GM23338 (cell line): ENCODE results near the gene EYA2. TPM values are rescaled to one million over a fixed set of nuclear protein-coding genes. Genes with fewer than 3 reads are reported as not detected.

Experiments
- EZH2 ChIP-seq: fragments of 200-600 bp; sonication (generic); IDR thresholded peaks from one replicate; pipeline ENCODE4 v1.8.0; 2017; ENCODE audit warnings: antibody characterized with exemption, mild to moderate bottlenecking, low read depth; ENCODE audit not compliant: unreplicated experiment
- EZH2phosphoT487 ChIP-seq: fragments of 200-600 bp; sonication (generic); IDR thresholded peaks from one replicate; pipeline ENCODE4 v1.8.1; 2018; ENCODE audit warnings: antibody characterized with exemption; ENCODE audit not compliant: unreplicated experiment
- JUNB ChIP-seq: IDR thresholded peaks from one replicate; pipeline ENCODE4 v1.6.1; 2016; ENCODE audit warnings: antibody characterized with exemption; ENCODE audit not compliant: unreplicated experiment
- NANOG ChIP-seq: IDR thresholded peaks from 2 replicates; pipeline ENCODE4 v1.6.1; 2016; ENCODE audit warnings: antibody characterized with exemption, borderline replicate concordance
- POLR2AphosphoS5 ChIP-seq: IDR thresholded peaks from 2 replicates; pipeline ENCODE4 v1.6.1; 2016; ENCODE audit warnings: antibody characterized with exemption, low read depth
- ZNF114 ChIP-seq: fragments of 250-450 bp; sonication (Bioruptor Pico); IDR thresholded peaks from 2 replicates; pipeline ENCODE4 v1.5.0; 2020; ENCODE audit warnings: mild to moderate bottlenecking, moderate library complexity
- ZNF331 ChIP-seq: fragments of 250-450 bp; sonication (Bioruptor Pico); IDR thresholded peaks from 2 replicates; pipeline ENCODE4 v1.5.0; 2020; ENCODE audit warnings: low read depth, mild to moderate bottlenecking, moderate library complexity
- polyA plus RNA-seq: library from polyadenylated mRNA; unstranded; fragments of >200 nt; fragmentation: Nextera tagmentation; extraction: Ambion mirVana; gene quantifications from 2 replicates; pipeline ENCODE4 v1.2.1, GENCODE V29; 2016
- total RNA-seq: library from RNA; depleted of rRNA; stranded (reverse); fragments of >200 nt; shearing (Covaris generic); gene quantifications from 2 replicates; pipeline ENCODE4 v1.2.3, GENCODE V29; 2014
- TF ChIP-seq, protein P1 (sequence below): fragments of 250-450 bp; sonication (Bioruptor Pico); IDR thresholded peaks from 2 replicates; pipeline ENCODE4 v1.5.0; 2020; ENCODE audit warnings: mild to moderate bottlenecking, moderate library complexity
- TF ChIP-seq, protein P2 (sequence below): IDR thresholded peaks from one replicate; pipeline ENCODE4 v1.6.1; 2018; ENCODE audit warnings: antibody characterized with exemption; ENCODE audit not compliant: unreplicated experiment

EYA2 gene
- total and polyA plus RNA-seq, 2 experiments from 2014 or later, result 0.50 to 0.56 TPM

DNA sequence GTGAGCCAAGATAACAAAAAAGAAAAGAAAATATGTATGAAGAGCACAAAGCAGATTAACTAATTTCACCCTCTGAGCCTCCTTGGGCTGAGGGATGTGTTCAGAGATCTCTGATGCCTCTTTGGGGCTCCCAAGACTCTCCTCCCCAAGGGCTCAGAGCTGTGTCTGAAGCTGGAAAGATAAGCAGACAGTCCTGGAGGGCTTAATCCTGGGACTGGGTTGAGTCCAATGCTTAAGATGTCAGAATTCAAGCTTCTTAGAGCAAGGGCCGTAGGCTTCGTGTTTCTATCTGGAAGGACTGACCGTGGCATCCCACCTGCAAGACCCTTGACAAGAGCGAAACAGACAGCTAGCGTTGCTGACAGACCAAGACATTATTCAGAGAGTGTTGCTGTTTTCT lies 232.9 kb downstream of the EYA2 start (continued):
- TF ChIP-seq, protein P1, sequence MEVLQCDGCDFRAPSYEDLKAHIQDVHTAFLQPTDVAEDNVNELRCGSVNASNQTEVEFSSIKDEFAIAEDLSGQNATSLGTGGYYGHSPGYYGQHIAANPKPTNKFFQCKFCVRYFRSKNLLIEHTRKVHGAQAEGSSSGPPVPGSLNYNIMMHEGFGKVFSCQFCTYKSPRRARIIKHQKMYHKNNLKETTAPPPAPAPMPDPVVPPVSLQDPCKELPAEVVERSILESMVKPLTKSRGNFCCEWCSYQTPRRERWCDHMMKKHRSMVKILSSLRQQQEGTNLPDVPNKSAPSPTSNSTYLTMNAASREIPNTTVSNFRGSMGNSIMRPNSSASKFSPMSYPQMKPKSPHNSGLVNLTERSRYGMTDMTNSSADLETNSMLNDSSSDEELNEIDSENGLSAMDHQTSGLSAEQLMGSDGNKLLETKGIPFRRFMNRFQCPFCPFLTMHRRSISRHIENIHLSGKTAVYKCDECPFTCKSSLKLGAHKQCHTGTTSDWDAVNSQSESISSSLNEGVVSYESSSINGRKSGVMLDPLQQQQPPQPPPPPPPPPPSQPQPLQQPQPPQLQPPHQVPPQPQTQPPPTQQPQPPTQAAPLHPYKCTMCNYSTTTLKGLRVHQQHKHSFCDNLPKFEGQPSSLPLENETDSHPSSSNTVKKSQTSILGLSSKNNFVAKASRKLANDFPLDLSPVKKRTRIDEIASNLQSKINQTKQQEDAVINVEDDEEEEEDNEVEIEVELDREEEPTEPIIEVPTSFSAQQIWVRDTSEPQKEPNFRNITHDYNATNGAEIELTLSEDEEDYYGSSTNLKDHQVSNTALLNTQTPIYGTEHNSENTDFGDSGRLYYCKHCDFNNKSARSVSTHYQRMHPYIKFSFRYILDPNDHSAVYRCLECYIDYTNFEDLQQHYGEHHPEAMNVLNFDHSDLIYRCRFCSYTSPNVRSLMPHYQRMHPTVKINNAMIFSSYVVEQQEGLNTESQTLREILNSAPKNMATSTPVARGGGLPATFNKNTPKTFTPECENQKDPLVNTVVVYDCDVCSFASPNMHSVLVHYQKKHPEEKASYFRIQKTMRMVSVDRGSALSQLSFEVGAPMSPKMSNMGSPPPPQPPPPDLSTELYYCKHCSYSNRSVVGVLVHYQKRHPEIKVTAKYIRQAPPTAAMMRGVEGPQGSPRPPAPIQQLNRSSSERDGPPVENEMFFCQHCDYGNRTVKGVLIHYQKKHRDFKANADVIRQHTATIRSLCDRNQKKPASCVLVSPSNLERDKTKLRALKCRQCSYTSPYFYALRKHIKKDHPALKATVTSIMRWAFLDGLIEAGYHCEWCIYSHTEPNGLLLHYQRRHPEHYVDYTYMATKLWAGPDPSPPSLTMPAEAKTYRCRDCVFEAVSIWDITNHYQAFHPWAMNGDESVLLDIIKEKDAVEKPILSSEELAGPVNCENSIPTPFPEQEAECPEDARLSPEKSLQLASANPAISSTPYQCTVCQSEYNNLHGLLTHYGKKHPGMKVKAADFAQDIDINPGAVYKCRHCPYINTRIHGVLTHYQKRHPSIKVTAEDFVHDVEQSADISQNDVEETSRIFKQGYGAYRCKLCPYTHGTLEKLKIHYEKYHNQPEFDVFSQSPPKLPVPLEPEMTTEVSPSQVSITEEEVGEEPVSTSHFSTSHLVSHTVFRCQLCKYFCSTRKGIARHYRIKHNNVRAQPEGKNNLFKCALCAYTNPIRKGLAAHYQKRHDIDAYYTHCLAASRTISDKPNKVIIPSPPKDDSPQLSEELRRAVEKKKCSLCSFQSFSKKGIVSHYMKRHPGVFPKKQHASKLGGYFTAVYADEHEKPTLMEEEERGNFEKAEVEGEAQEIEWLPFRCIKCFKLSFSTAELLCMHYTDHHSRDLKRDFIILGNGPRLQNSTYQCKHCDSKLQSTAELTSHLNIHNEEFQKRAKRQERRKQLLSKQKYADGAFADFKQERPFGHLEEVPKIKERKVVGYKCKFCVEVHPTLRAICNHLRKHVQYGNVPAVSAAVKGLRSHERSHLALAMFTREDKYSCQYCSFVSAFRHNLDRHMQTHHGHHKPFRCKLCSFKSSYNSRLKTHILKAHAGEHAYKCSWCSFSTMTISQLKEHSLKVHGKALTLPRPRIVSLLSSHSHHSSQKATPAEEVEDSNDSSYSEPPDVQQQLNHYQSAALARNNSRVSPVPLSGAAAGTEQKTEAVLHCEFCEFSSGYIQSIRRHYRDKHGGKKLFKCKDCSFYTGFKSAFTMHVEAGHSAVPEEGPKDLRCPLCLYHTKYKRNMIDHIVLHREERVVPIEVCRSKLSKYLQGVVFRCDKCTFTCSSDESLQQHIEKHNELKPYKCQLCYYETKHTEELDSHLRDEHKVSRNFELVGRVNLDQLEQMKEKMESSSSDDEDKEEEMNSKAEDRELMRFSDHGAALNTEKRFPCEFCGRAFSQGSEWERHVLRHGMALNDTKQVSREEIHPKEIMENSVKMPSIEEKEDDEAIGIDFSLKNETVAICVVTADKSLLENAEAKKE (CRISPR knock-in tag), result no peak
- TF ChIP-seq NANOG (no peak), POLR2AphosphoS5 (no peak), ZNF114 (CRISPR knock-in tag) (no peak), EZH2phosphoT487 (no peak), JUNB (no peak), EZH2 (no peak), ZNF331 (CRISPR knock-in tag) (no peak)
- TF ChIP-seq, protein P2, sequence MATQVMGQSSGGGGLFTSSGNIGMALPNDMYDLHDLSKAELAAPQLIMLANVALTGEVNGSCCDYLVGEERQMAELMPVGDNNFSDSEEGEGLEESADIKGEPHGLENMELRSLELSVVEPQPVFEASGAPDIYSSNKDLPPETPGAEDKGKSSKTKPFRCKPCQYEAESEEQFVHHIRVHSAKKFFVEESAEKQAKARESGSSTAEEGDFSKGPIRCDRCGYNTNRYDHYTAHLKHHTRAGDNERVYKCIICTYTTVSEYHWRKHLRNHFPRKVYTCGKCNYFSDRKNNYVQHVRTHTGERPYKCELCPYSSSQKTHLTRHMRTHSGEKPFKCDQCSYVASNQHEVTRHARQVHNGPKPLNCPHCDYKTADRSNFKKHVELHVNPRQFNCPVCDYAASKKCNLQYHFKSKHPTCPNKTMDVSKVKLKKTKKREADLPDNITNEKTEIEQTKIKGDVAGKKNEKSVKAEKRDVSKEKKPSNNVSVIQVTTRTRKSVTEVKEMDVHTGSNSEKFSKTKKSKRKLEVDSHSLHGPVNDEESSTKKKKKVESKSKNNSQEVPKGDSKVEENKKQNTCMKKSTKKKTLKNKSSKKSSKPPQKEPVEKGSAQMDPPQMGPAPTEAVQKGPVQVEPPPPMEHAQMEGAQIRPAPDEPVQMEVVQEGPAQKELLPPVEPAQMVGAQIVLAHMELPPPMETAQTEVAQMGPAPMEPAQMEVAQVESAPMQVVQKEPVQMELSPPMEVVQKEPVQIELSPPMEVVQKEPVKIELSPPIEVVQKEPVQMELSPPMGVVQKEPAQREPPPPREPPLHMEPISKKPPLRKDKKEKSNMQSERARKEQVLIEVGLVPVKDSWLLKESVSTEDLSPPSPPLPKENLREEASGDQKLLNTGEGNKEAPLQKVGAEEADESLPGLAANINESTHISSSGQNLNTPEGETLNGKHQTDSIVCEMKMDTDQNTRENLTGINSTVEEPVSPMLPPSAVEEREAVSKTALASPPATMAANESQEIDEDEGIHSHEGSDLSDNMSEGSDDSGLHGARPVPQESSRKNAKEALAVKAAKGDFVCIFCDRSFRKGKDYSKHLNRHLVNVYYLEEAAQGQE, result no peak
